Cardiac fibroblast (primary cell): ENCODE results near the gene UCHL1.

Source experiments
- DNase-seq, 2 donors: peaks; one replicate each; pipeline versions ENCODE4 v3.0.0 to v3.0.0-alpha.2; 2010; ENCODE audit warnings: low read depth in 2 of 2
- H3K4me3 ChIP-seq, 2 donors: replicated peaks in 1 of 2; 1 replicate in 1 of 2; 2 replicates in 1 of 2; pipeline ENCODE4 v1.5.1; 2011; ENCODE audit warnings: low read depth in 2 of 2, low read length in 2 of 2, mild to moderate bottlenecking in 2 of 2, moderate library complexity in 1 of 2
- CTCF ChIP-seq: IDR thresholded peaks from one replicate; pipeline ENCODE4 v1.5.1; 2011; ENCODE audit warnings: low read depth, mild to moderate bottlenecking, low read length, inconsistent platforms

UCHL1 gene

GRCh38 chr4:41217020-41217333, 39.8 kb upstream of the UCHL1 start:
- DNase-seq: no peak
- no peak for TF ChIP-seq CTCF
- peak overlapping the region; percentile 64 to 68 for H3K4me3 ChIP-seq

DNA sequence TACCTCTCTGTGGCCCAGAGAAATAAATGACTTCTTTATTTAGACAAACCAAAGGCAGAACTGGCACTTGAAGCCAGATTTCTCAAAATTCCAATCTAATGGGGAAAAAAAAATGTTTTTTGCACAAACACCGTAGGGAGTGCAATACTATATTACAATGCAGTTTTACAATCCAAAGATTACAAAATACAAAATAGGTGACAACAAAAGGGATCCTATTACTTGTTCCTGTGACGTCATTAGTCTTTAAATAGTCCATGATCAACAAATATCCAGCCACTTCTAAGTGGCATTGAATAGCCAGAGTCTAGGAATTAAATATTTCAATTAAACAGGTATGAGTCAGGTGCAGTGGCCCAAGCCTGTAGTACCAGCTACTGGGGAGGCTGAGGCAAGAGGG, 39.4 kb upstream of the UCHL1 start:
- no peak for TF ChIP-seq CTCF
- DNase-seq: no peak
- no peak overlapping the region for H3K4me3 ChIP-seq

DNA sequence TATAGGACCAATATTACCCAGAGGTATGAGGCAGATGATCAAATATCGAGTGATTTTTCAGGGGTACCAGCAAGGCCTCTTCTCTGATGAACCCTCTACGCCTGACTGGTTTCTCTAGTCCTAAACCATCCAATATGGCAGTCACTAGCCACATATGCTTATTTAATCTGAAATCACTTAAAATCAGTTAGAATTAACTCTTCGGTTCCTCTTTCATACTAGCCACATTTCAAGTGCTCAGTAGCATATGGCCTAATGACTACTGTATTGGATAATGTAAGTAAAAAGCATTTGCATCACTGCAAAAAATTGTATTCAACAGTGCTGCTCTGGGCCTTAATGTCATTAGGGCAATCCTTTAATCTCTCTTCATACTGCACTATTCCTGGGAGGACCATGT, 38.0 kb upstream of the UCHL1 start:
- no peak for DNase-seq
- no peak for TF ChIP-seq CTCF
- no peak overlapping the region for H3K4me3 ChIP-seq

- TF ChIP-seq CTCF: no peak
- H3K4me3 ChIP-seq: no peak overlapping the region
- DNase-seq: no peak
Observed at GRCh38 chr4:41219421-41219950, 37.2 kb upstream of the UCHL1 start.

DNA sequence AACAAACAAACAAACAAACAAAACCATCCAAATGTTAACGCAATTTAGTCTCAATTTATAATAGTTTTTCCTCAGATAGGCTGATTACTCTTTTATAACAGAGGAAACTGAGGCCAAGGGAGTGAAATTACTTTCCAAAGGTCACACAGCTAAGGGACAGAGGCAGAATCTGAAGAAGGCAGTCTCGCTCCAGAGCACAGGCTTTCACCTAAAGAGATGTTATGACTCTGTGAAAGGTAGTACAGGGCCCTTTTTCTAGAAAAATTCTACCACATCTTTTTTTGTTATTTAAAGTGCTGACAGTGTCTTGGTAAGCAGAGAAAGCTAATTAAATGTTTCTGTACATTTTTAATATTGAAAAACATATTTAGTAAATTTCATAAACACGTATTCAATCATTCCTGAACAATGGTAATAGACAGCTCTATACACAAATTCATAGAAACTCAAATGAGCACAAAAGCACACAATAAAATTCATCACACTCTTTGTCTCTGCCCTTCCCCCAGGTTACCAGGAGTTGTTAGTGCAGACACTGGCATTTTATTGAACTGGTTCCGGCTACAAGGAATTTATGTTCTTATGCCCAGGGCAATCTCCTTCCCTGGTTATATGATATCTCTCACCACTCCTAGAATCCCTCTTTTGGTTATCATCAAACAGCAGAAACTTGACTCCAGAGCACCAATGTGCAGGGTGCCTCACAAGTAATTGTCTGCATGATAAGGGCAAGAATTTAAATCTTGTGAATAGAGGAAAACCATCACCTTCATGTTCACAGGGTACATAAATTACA, 34.7 kb upstream of the UCHL1 start:
- H3K4me3 ChIP-seq: no peak overlapping the region
- TF ChIP-seq CTCF: no peak
- no peak for DNase-seq

- TF ChIP-seq CTCF: no peak
- DNase-seq: no peak
- no peak overlapping the region for H3K4me3 ChIP-seq
Observed at GRCh38 chr4:41227902-41228301, 28.8 kb upstream of the UCHL1 start.

DNA sequence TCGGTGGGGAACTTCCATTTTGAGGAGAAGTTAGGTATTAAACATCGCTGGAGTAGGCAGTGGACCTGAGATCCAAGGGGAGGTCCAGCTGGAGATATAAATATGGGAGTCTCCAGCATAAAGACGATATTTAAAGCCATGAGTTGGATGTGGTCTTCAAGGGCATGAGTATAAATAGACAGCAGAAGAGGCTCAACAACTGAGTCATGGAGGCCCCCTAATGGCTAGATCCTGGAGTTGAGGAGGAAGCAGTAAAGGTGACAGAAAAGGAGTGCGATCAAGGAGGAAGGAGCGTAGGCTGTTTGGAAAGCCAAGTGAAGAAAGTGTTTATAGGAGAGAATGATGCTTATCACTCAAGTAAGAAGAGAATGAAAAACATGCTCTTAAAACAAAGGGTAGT, 24.3 kb upstream of the UCHL1 start:
- DNase-seq: peak in 1 of 2 donors; percentile 49
- H3K4me3 ChIP-seq: no peak overlapping the region
- TF ChIP-seq CTCF: peak; percentile 23
